Measurements from ENCODE around the gene NXNL1. TPM values are rescaled to one million over a fixed set of nuclear protein-coding genes. Genes with fewer than 3 reads are reported as not detected.

The NXNL1 gene
- total and polyA plus RNA-seq, 2 of the 13 experiments (the other 11 are each of a cell fraction or from before 2014, with no cell fraction given), result not detected

DNA sequence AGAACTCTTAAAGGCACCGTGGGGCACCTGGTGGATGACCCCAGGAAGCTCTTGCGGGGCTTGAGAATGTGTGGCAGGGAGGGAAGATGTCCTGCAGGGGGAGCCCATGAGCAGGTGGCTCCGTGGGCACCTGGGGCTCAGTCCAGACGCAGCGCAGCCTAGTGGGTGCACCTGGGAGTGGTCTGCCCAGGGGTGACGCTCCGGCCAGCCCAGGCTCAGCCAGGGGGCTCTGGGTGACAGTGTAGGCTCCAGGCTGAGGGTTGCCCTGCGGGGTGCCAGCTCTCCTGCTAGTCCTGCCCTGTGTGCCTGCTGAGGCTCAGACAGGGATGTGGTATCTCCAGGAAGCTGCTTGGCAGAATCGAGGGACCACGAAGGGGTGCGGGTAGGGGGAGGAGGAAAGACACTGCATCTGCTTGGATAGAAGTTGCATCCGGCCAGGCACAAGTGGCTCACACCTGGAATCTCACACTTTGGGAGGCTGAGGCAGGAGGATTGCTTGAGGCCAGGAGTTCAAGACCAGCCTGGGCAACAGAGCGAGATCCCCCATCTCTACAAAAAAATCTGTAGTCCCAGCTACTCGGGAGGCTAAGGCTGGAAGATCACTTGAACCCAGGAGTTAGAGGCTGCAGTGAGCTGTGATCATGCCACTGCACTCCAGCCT, 35.7 kb upstream of the NXNL1 start (continued):
- TF ChIP-seq, protein P1, sequence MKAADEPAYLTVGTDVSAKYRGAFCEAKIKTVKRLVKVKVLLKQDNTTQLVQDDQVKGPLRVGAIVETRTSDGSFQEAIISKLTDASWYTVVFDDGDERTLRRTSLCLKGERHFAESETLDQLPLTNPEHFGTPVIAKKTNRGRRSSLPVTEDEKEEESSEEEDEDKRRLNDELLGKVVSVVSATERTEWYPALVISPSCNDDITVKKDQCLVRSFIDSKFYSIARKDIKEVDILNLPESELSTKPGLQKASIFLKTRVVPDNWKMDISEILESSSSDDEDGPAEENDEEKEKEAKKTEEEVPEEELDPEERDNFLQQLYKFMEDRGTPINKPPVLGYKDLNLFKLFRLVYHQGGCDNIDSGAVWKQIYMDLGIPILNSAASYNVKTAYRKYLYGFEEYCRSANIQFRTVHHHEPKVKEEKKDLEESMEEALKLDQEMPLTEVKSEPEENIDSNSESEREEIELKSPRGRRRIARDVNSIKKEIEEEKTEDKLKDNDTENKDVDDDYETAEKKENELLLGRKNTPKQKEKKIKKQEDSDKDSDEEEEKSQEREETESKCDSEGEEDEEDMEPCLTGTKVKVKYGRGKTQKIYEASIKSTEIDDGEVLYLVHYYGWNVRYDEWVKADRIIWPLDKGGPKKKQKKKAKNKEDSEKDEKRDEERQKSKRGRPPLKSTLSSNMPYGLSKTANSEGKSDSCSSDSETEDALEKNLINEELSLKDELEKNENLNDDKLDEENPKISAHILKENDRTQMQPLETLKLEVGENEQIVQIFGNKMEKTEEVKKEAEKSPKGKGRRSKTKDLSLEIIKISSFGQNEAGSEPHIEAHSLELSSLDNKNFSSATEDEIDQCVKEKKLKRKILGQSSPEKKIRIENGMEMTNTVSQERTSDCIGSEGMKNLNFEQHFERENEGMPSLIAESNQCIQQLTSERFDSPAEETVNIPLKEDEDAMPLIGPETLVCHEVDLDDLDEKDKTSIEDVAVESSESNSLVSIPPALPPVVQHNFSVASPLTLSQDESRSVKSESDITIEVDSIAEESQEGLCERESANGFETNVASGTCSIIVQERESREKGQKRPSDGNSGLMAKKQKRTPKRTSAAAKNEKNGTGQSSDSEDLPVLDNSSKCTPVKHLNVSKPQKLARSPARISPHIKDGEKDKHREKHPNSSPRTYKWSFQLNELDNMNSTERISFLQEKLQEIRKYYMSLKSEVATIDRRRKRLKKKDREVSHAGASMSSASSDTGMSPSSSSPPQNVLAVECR (CRISPR knock-in tag; IDR thresholded peaks at IDR 0.05; ENCODE audit: borderline replicate concordance), result peak; percentile 27; the same call in 1 of the 2 replicates
- TF ChIP-seq ZMYM2 (CRISPR knock-in tag; IDR thresholded peaks at IDR 0.05), result 0 out of 2 replicates have a peak, but pooled peaks have one; percentile 61
- peak; percentile 30; the same call in 1 of the 2 replicates for TF ChIP-seq BHLHE40 (IDR thresholded peaks at IDR 0.05; ENCODE audit: low read length)
- TF ChIP-seq POLR2A (IDR thresholded peaks at IDR 0.05; ENCODE audit: insufficient read depth in 1 of 2, low read depth in 2 of 2, low read length in 2 of 2), result no peak
- TF ChIP-seq AGO1 (IDR thresholded peaks at IDR 0.05; ENCODE audit: low read depth, low read length, poor library complexity, severe bottlenecking), result peak; percentile 61
- peak; percentile 40; the same call in 1 of the 2 replicates for TF ChIP-seq SALL1 (CRISPR knock-in tag; IDR thresholded peaks at IDR 0.05)
- TF ChIP-seq, protein P2, sequence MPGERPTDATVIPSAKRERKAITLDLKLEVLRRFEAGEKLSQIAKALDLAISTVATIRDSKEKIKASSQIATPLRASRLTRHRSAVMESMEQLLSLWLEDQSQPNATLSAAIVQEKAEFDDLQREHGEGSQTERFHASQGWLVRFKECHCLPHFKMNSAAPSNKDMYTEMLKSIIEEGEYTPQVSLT (CRISPR knock-in tag; IDR thresholded peaks at IDR 0.05; ENCODE audit: borderline replicate concordance, low read depth), result no peak
- peak; percentile 61 for TF ChIP-seq GABPB1 (CRISPR knock-in tag; IDR thresholded peaks at IDR 0.05)
- no peak for TF ChIP-seq ZNF121 (CRISPR knock-in tag; IDR thresholded peaks at IDR 0.05)
- TF ChIP-seq SOX5 (CRISPR knock-in tag; IDR thresholded peaks at IDR 0.05; ENCODE audit: borderline replicate concordance), result peak; percentile 38; the same call in 1 of the 2 replicates
- TF ChIP-seq SMC3 (IDR thresholded peaks at IDR 0.05; ENCODE audit: low read length), result peak; percentile 50; the same call in 1 of the 2 replicates
- TF ChIP-seq ELF1 (CRISPR knock-in tag; IDR thresholded peaks at IDR 0.05), result peak; percentile 33; the same call in 1 of the 2 replicates
- TF ChIP-seq RBM39 (IDR thresholded peaks at IDR 0.05; ENCODE audit: low read depth, low read length, poor library complexity, severe bottlenecking), result peak; percentile 27
- TF ChIP-seq ZNF788 (CRISPR knock-in tag; IDR thresholded peaks at IDR 0.05; ENCODE audit: borderline replicate concordance), result peak; percentile 49; the same call in 1 of the 2 replicates
- TF ChIP-seq ISL2 (CRISPR knock-in tag; IDR thresholded peaks at IDR 0.05), result no peak
- 0 out of 2 replicates have a peak, but pooled peaks have one; percentile 21 for TF ChIP-seq ZFX (CRISPR knock-in tag; IDR thresholded peaks at IDR 0.05; ENCODE audit: low read depth)
- TF ChIP-seq ZNF274 (CRISPR knock-in tag; IDR thresholded peaks at IDR 0.05), result 0 out of 2 replicates have a peak, but pooled peaks have one; percentile 27
- no peak for TF ChIP-seq ZFP90 (CRISPR knock-in tag; IDR thresholded peaks at IDR 0.05; ENCODE audit: borderline replicate concordance)
- TF ChIP-seq, protein P3, sequence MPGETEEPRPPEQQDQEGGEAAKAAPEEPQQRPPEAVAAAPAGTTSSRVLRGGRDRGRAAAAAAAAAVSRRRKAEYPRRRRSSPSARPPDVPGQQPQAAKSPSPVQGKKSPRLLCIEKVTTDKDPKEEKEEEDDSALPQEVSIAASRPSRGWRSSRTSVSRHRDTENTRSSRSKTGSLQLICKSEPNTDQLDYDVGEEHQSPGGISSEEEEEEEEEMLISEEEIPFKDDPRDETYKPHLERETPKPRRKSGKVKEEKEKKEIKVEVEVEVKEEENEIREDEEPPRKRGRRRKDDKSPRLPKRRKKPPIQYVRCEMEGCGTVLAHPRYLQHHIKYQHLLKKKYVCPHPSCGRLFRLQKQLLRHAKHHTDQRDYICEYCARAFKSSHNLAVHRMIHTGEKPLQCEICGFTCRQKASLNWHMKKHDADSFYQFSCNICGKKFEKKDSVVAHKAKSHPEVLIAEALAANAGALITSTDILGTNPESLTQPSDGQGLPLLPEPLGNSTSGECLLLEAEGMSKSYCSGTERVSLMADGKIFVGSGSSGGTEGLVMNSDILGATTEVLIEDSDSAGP (CRISPR knock-in tag; IDR thresholded peaks at IDR 0.05; ENCODE audit: borderline replicate concordance), result peak; percentile 79; the same call in 1 of the 2 replicates

Data from HepG2 (cell line).